Motor neuron (in vitro differentiated cells): ENCODE results near the gene CDH22. TPM values are rescaled to one million over a fixed set of nuclear protein-coding genes. Genes with fewer than 3 reads are reported as not detected.

ENCODE experiments used
- ATAC-seq, 8 experiments: fragments of 200-7000 bp; cut with Tn5 transposase; replicated peaks in 6 of 8; 2 replicates each; pipeline ENCODE4 v1.8.0; 2021; ENCODE audit warnings: mild to moderate bottlenecking in 8 of 8, moderate library complexity in 8 of 8
- H3K27ac ChIP-seq, 2 donors: fragments of 250-450 bp; sonication (Bioruptor Pico); 2 replicates each; pipeline ENCODE4 v1.9.0; 2021; ENCODE audit warnings: antibody characterized with exemption in 2 of 2, mild to moderate bottlenecking in 2 of 2, moderate library complexity in 1 of 2
- H3K4me1 ChIP-seq, 2 donors: fragments of 250-450 bp; sonication (Bioruptor Pico); replicated peaks in 1 of 2; 2 replicates each; pipeline ENCODE4 v1.6.1; 2021; ENCODE audit warnings: antibody characterized with exemption in 2 of 2, mild to moderate bottlenecking in 2 of 2, moderate library complexity in 1 of 2
- H3K4me3 ChIP-seq, 5 donors: fragments of 250-450 bp; sonication (Bioruptor Pico); 2 replicates each; pipeline ENCODE4 v1.9.0; 2021; ENCODE audit warnings: antibody characterized with exemption in 5 of 5, mild to moderate bottlenecking in 5 of 5, moderate library complexity in 4 of 5
- WGBS, 10 experiments: fragments of 450-650 bp; shearing (Covaris generic); methylation state at CpG; one replicate each; pipeline ENCODE4 v1.0.0; 2022; 5-methylcytosine and 5-hydroxymethylcytosine counted together
- in situ Hi-C, 9 experiments: fragments of 400-800 bp; cut with MboI; loops; one replicate each; pipeline ENCODE4 v1.15.0; 2021; ENCODE audit warnings: low sequenced_read_pairs in 9 of 9, low pct_unique_long_range_greater_than_20kb in 2 of 9; ENCODE audit not compliant: unreplicated experiment in 9 of 9
- total RNA-seq, 8 experiments: library from RNA; unstranded; fragments of 300-600 nt; gene quantifications; 2 replicates each; pipeline versions ENCODE4 v1.2.3 to v1.2.4, GENCODE V29; 2022

Gene CDH22
- total RNA-seq, 8 experiments from 2014 or later, result 0.36 to 4.4 (median 2.3) TPM

- in situ Hi-C loops, result no loop called here
- Histone ChIP-seq H3K4me3 (no peak overlapping the region), H3K27ac (no peak overlapping the region), H3K4me1 (peaks cover 35 to 41% of the 10 kb centered on the region in 2 donors)
- peak in 5 of 8 experiments; percentile 38 to 80 (median 72) for ATAC-seq
- 7 to 100% (median 90%) methylated on average over 1 to 9 of the region's 17 CpGs; no CpG with 5 or more reads in 2 of the 10 experiments for WGBS, 10 experiments
Measured at GRCh38 chr20:46195264-46196036, 112.8 kb downstream of the CDH22 start.

GRCh38 chr20:46194409-46194808, 113.9 kb downstream of the CDH22 start:
- H3K4me1 ChIP-seq, result peaks cover 40 to 45% of the 10 kb centered on the region in 2 donors
- no peak for ATAC-seq
- no peak overlapping the region for H3K27ac ChIP-seq
- in situ Hi-C loops, result no loop called here
- WGBS, 10 experiments, result 60 to 83% methylated on average over 1 of the region's 4 CpGs; no CpG with 5 or more reads in 8 of the 10 experiments
- no peak overlapping the region for H3K4me3 ChIP-seq

GRCh38 chr20:46192376-46192944, 115.8 kb downstream of the CDH22 start:
- Histone ChIP-seq H3K4me1 (peaks cover 45 to 49% of the 10 kb centered on the region in 2 donors), H3K4me3 (no peak overlapping the region), H3K27ac (peak overlapping the region in 1 of 2 donors; percentile 9)
- 0% methylated on average over 2 of the region's 6 CpGs; no CpG with 5 or more reads in 9 of the 10 experiments for WGBS, 10 experiments
- in situ Hi-C loops, result no loop called here
- peak in 6 of 8 experiments; percentile 66 to 89 (median 84) for ATAC-seq

DNA sequence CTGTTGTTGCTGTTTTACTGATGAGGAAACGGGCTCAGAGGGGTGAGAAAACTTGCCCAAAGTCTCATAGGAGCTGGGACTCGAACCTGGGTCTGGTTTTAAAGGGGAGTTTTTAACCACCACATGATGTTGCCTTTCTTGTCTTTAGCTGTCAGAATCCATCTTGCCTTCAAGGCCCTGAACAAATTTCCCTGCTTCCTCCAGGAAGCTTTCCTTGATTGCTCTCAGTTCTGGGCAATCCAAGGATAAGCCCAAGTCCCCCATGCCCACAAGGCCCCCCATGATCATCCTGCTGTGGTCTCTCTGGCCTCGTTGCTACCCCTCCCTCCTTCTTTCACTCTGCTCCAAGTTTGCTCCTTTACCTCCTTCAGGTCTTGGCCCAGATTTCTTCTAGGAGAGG, 116.7 kb downstream of the CDH22 start:
- Histone ChIP-seq H3K4me3 (no peak overlapping the region), H3K27ac (no peak overlapping the region), H3K4me1 (peaks cover 38 to 49% of the 10 kb centered on the region in 2 donors)
- in situ Hi-C loops, result no loop called here
- ATAC-seq, result no peak
- 10 to 100% (median 59%) methylated on average over 1 to 3 of the region's 3 CpGs; no CpG with 5 or more reads in 4 of the 10 experiments for WGBS, 10 experiments

GRCh38 chr20:46191168-46191540, 117.1 kb downstream of the CDH22 start:
- no peak overlapping the region for H3K4me3 ChIP-seq
- in situ Hi-C loops, result no loop called here
- H3K27ac ChIP-seq, result no peak overlapping the region
- no peak for ATAC-seq
- H3K4me1 ChIP-seq, result peaks cover 38 to 49% of the 10 kb centered on the region in 2 donors
- 50% methylated on average over 1 of the region's 4 CpGs; no CpG with 5 or more reads in 9 of the 10 experiments for WGBS, 10 experiments

DNA sequence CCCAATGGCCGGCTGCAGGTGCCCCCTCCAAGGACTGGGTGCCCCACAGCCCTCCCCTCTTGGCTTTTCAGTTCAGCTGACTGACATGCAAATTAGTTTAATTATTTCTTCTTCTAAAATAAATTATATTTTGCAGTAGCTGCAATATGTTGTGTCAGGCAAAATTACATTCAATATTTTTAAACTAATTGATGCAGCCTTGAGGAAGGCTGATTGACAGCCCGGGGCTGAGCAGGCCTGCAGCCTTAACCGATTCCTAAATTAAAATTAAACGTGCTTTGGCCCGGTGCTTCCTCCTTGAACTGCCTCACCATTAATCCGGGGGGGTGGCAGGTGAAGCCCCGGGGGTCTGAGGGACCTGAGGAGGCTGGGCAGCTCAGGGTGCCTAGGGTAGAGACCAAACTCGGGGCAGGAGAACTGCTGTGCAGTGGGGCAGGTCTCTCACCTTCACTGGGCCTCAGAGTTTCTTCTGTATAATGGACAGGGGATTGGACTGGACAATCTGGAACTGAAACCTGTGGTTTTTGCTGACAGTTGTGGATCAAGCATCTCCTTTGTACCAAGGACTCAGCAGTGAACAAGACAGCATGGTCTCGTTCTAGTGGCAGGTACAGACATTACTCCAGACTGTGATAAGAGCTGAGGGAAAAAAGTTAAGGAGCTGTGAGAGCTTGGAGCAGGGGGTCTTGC, 117.7 kb downstream of the CDH22 start:
- ATAC-seq, result no peak
- Histone ChIP-seq H3K4me3 (no peak overlapping the region), H3K4me1 (peaks cover 35 to 46% of the 10 kb centered on the region in 2 donors), H3K27ac (no peak overlapping the region)
- in situ Hi-C loops, result no loop called here
- 31 to 100% (median 57%) methylated on average over 1 to 8 of the region's 9 CpGs; no CpG with 5 or more reads in 2 of the 10 experiments for WGBS, 10 experiments

DNA sequence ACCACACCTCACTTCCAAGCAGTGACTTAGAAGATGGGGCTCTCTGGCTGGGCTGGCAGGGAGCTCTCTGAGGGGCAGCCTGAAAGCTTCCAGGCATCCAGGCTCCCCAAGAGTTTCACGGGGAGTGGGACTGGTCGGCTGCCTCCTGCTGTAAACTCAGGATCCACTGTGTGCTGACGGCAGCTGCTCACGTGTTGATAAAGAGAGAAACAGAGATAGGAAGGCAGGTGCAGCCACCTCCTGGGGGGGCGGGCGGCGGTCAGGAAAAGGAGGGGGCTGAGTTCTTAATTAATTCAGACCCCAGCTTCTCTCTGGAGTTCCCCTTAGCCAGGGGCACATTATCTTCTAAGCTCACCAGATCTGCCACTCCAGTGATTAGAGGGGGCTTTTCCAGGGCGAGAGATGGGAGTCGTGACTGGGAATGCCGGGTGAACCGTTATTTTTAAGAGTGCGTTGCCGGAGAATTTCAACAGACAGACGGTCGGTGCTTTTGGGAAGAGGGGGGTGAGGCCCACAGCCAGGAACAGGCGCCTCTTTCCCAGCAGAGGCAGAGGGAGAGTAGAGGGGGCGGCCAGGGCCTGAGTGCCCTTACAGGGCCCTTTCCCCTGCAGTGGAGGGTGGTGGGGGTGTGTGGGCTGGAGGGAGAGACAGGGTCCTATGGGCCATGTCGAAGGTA, 119.3 kb downstream of the CDH22 start:
- in situ Hi-C loops, result no loop called here
- ATAC-seq, result peak in 4 of 8 experiments; percentile 6 to 46 (median 20)
- H3K4me3 ChIP-seq, result no peak overlapping the region
- peaks cover 30 to 38% of the 10 kb centered on the region in 2 donors for H3K4me1 ChIP-seq
- H3K27ac ChIP-seq, result peak overlapping the region in 1 of 2 donors; percentile 2
- WGBS, 10 experiments, result 15 to 60% (median 33%) methylated on average over 1 to 4 of the region's 18 CpGs; no CpG with 5 or more reads in 7 of the 10 experiments

DNA sequence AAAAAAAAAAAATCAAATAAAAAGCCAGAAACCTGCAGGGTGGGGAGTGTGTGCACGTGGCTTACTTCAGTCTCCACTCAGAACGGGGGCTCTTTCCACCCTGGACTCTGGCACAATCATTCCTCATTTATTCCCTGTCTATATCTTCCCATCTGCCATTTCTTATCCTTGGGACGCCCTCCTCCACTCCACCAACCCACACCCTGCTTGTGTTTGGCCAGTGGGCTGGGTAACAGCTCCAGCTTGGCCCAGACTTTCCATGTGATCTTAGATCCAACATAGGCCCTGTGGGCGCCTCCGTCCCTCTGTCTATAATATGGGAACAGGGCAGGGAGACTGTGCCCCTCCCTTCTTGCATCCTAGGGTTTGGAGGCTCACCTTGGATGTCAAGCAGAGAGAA, 122.1 kb downstream of the CDH22 start:
- H3K27ac ChIP-seq, result no peak overlapping the region
- peaks cover 22 to 31% of the 10 kb centered on the region in 2 donors for H3K4me1 ChIP-seq
- no peak overlapping the region for H3K4me3 ChIP-seq
- 14 to 100% (median 55%) methylated on average over 1 to 5 of the region's 5 CpGs; no CpG with 5 or more reads in 4 of the 10 experiments for WGBS, 10 experiments
- in situ Hi-C loops, result no loop called here
- ATAC-seq, result no peak

DNA sequence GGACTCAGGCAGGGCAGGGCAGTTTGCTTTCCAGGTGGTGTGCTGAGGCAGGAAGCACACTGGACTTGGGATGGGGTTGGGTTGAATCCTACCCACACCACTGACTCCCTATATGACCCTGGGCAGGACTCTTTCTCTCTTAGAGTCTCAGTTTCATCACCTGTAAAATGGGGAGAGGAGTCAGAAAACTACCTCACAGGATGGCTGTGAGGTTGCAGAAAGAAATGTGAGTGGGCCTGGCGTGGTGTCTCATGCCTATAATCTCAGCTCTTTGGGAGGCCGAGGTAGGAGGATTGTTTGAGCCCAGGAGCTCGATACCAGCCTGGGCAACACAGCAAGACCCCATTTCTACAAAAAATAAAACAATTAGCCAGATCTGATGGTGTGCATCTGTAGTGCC, 122.9 kb downstream of the CDH22 start:
- Histone ChIP-seq H3K4me3 (no peak overlapping the region), H3K27ac (no peak overlapping the region), H3K4me1 (peaks cover 26 to 35% of the 10 kb centered on the region in 2 donors)
- in situ Hi-C loops, result no loop called here
- 29 to 93% (median 29%) methylated on average over 2 to 3 of the region's 3 CpGs; no CpG with 5 or more reads in 7 of the 10 experiments for WGBS, 10 experiments
- no peak for ATAC-seq

DNA sequence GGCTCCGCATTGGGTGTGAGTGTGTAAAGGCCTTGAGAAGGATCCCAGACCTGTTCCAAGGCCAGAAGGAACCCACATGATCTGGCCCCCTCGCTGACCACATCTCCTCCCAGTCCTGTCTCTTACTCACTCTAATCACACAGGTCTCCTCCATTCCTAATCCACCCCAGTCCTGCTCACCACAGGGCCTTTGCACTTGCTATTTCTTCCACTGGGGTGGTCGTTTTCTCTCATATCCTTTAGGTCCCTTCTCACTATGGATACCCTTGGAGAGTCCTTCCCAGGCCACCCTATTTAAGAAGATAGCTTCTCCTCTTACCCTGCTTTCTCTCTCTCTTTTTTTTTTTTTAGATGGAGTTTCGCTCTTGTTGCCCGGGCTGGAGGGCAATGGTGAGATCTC, 124.5 kb downstream of the CDH22 start:
- in situ Hi-C loops, result no loop called here
- H3K4me1 ChIP-seq, result peaks cover 32 to 39% of the 10 kb centered on the region in 2 donors
- no peak overlapping the region for H3K4me3 ChIP-seq
- 38 to 100% (median 65%) methylated on average over 1 to 5 of the region's 5 CpGs for WGBS, 10 experiments
- no peak for ATAC-seq
- no peak overlapping the region for H3K27ac ChIP-seq

- peaks cover 35 to 37% of the 10 kb centered on the region in 2 donors for H3K4me1 ChIP-seq
- no peak overlapping the region for H3K4me3 ChIP-seq
- 0 to 87% (median 43%) methylated on average over 1 to 7 of the region's 13 CpGs; no CpG with 5 or more reads in 2 of the 10 experiments for WGBS, 10 experiments
- in situ Hi-C loops, result no loop called here
- peak overlapping the region in 1 of 2 donors; percentile 60 for H3K27ac ChIP-seq
- peak in 5 of 8 experiments; percentile 31 to 68 (median 49) for ATAC-seq
Measured at GRCh38 chr20:46182276-46183200, 125.8 kb downstream of the CDH22 start.

- Histone ChIP-seq H3K27ac (no peak overlapping the region), H3K4me3 (no peak overlapping the region), H3K4me1 (peaks cover 35 to 37% of the 10 kb centered on the region in 2 donors)
- in situ Hi-C loops, result no loop called here
- ATAC-seq, result peak in 6 of 8 experiments; percentile 22 to 89 (median 83)
- 33 to 80% (median 44%) methylated on average over 1 to 8 of the region's 8 CpGs; no CpG with 5 or more reads in 1 of the 10 experiments for WGBS, 10 experiments
Measured at GRCh38 chr20:46179862-46180261, 128.4 kb downstream of the CDH22 start.
